ENCODE data around the gene PDE6A.

PDE6A gene

GRCh38 chr5:149817539-149818060, 127.0 kb downstream of the PDE6A start:
- DNase-seq (ENCODE audit: low read depth in 2 of 2): no peak

- DNase-seq (ENCODE audit: low read depth in 2 of 2): no peak
Measured at GRCh38 chr5:149816661-149817060, 127.9 kb downstream of the PDE6A start.

GRCh38 chr5:149811453-149811852, 133.1 kb downstream of the PDE6A start:
- no peak for DNase-seq (ENCODE audit: low read depth in 2 of 2)

GRCh38 chr5:149810856-149811255, 133.7 kb downstream of the PDE6A start:
- DNase-seq (ENCODE audit: low read depth in 2 of 2): no peak

GRCh38 chr5:149809931-149810691, 134.5 kb downstream of the PDE6A start:
- DNase-seq (ENCODE audit: low read depth in 2 of 2): no peak

GRCh38 chr5:149808264-149808982, 136.2 kb downstream of the PDE6A start:
- DNase-seq (ENCODE audit: low read depth in 2 of 2): no peak

All from stimulated activated CD8-positive, alpha-beta memory T cell treated with anti-CD3 and anti-CD28 coated beads, Interleukin-7, amount 100 ng/mL, for 4 hours (primary cell).